Amniotic epithelial cell (primary cell): ENCODE data around the gene NELL2.
A peak's percentile ranks its signal among the peaks of the same experiment; 100 is the strongest.
"Not testable (repeated sequence)": the region's sequence is repeated elsewhere in the genome, so short reads cannot be mapped to it uniquely, and the experiment has no call there.

ENCODE experiments used
- DNase-seq: peaks from one replicate; pipeline ENCODE4 v3.0.0-alpha.2; 2010; ENCODE audit warnings: low read depth

The NELL2 gene

GRCh38 chr12:44775901-44776300, 100.2 kb downstream of the NELL2 start:
- DNase-seq = no peak

- peak; percentile 2 for DNase-seq
Measured at GRCh38 chr12:44774815-44775411, 101.2 kb downstream of the NELL2 start.

- DNase-seq = no peak
Measured at GRCh38 chr12:44771485-44772021, 104.6 kb downstream of the NELL2 start.

- no peak for DNase-seq
Measured at GRCh38 chr12:44765796-44766195, 110.3 kb downstream of the NELL2 start.

GRCh38 chr12:44763021-44763420, 113.1 kb downstream of the NELL2 start:
- DNase-seq = no peak

GRCh38 chr12:44759289-44759688, 116.8 kb downstream of the NELL2 start:
- no peak for DNase-seq

DNA sequence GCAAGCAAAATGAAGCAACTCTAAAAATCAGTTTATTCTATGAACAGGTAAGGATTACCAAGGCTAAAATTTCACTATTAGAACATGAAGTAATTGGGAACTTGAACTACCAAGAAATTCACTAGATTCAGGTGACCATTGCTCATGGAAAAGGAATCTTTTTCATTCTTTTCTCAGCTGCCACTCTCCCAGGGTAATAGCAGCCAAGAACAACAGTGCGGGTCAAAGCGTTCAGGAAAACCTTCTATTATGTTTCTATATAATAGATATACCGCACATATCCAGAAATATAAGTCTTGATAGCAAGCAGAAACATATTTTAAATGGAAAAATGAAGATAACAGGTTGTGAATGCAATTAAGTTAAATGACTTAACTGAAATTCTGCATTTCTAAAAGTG, 125.6 kb downstream of the NELL2 start:
- no peak for DNase-seq

DNA sequence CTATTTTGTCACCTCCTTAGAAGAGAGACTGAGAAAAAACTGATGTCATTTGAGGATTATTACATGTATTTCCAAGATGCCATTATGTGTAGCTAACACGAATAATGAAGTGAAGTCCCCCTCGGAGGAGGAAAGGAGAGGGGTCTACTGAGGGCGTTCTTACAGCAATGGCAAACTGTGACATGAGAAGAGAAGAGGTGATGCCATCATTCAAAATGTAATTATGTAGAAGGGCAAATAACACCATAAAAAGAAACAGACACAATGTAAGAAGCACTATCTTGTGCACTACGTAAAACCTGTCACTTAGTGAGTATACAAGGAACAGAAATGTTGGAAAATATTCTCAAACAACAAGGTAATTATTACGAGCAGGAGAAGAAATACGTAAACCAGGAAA, 126.5 kb downstream of the NELL2 start:
- no peak for DNase-seq

GRCh38 chr12:44748950-44749468, 127.1 kb downstream of the NELL2 start:
- DNase-seq = no peak

DNA sequence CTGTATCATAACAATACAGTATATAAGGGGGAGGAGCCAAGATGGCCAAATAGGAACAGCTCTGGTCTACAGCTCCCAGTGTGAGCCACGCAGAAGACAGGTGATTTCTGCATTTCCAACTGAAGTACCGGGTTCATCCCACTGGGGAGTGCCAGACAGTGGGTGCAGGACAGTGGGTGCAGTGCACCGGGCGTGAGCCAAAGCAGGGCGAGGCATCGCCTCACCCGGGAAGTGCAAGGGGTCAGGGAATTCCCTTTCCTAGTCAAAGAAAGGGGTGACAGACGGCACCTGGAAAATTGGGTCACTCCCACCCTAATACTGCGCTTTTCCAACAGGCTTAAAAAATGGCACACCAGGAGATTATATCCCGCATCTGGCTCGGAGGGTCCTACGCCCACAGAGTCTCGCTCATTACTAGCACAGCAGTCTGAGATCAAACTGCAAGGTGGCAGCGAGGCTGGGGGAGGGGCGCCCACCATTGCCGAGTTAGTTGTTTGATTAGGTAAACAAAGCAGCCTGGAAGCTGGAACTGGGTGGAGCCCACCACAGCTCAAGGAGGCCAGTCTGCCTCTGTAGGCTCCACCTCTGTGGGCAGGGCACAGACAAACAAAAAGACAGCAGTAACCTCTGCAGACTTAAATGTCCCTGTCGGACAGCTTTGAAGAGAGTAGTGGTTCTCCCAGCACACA, 134.7 kb downstream of the NELL2 start:
- not testable (repeated sequence) for DNase-seq

DNA sequence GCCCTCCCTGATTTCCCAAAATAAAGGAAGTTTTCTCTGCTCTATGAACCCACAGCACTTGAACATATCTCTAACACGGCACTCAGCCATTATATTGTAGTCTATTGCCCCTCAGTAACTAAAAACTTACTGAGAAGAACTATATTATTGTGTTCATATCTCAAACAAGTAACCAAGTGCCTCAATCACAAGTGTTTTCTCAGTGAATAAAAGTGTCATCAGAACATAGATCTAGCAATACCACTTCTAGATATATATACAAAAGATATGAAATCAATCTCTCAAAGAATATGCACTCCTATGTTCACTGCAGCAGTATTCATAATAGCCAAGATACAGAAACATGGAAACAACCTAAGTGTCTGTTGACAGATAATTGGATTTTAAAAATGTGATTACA, 138.1 kb downstream of the NELL2 start:
- no peak for DNase-seq

GRCh38 chr12:44728566-44728965, 147.5 kb downstream of the NELL2 start:
- no peak for DNase-seq

- no peak for DNase-seq
Measured at GRCh38 chr12:44720265-44720664, 155.8 kb downstream of the NELL2 start.

GRCh38 chr12:44717612-44718011, 158.5 kb downstream of the NELL2 start:
- DNase-seq = no peak

DNA sequence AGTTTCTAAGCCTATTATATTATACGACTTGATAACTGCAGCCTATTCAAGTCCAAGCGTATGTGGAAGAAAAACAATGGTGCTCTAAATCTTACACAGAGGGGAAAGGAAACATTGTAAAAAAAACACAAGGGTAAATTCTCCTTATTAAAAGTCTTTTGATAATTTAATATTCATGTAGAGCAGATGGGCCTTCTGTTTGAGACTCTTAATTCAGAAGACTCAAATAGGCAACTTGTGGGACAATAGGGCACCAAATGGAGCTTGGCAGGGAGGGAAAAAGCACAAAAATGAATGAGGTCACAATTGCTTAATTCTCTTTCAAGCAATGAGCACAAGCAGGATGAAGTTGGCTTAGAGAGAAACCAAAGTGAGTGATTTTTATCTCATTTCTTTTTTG, 159.4 kb downstream of the NELL2 start:
- DNase-seq = no peak

GRCh38 chr12:44711736-44712135, 164.4 kb downstream of the NELL2 start:
- no peak for DNase-seq

GRCh38 chr12:44709166-44709565, 166.9 kb downstream of the NELL2 start:
- no peak for DNase-seq

- no peak for DNase-seq
Measured at GRCh38 chr12:44708218-44708617, 167.9 kb downstream of the NELL2 start.

- DNase-seq = no peak
Measured at GRCh38 chr12:44703182-44703910, 172.8 kb downstream of the NELL2 start.

DNA sequence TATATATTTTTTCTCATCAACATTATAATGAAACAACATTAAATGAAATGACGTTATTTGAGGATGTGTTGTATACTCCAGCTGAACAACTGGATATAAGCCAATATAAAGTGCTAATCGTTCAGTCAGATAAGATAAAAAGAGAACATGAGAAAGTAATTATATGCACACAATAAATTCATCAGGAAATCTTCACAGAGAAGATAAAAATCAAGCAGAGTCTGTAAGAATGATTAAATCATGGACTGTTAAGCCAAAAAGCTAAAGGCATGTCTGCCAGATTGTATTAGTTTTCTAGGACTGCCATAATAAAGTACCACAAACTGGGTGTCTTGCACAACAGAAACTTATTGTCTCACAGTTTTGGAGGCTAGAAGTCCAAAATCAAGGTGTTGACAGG, 178.6 kb downstream of the NELL2 start:
- DNase-seq = no peak

DNA sequence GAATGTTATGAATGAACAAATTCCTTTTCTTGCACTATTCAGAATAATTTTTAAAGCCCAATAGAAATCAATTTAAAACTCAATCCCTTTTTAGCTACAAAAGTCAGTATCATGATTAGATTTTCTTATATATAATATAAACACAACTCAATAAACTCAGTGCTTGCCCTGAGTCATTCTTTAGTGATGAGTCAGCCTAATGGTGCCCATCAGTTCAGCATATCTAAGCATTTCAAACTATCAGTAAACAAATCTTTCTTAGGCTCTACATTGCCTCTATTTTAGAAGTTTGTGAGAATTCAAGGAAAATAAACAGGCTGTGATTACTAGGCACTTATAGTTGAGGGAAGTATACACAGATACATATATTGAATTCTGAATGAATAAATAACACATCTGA, 179.6 kb downstream of the NELL2 start:
- DNase-seq = no peak

GRCh38 chr12:44694017-44694416, 182.1 kb downstream of the NELL2 start:
- no peak for DNase-seq

GRCh38 chr12:44689587-44689986, 186.5 kb downstream of the NELL2 start:
- no peak for DNase-seq
